HUES64 (cell line): Measurements from ENCODE around the gene PPM1H.
A peak's percentile ranks its signal among the peaks of the same experiment; 100 is the strongest.
"Not testable (repeated sequence)": the region's sequence is repeated elsewhere in the genome, so short reads cannot be mapped to it uniquely, and the experiment has no call there.

Experiments used
- H3K27ac ChIP-seq: 2 replicates; pipeline ENCODE4 v1.7.0; 2013; ENCODE audit warnings: low read depth, low read length, inconsistent platforms
- H3K27me3 ChIP-seq: 2 replicates; pipeline ENCODE4 v1.6.1; 2013; ENCODE audit warnings: mild to moderate bottlenecking, low read length; ENCODE audit not compliant: insufficient read depth
- H3K36me3 ChIP-seq: 2 replicates; pipeline ENCODE4 v1.6.1; 2013; ENCODE audit warnings: mild to moderate bottlenecking, low read length; ENCODE audit not compliant: insufficient read depth
- H3K4me1 ChIP-seq: 2 replicates; pipeline ENCODE4 v1.6.1; 2013; ENCODE audit warnings: mild to moderate bottlenecking, low read length, moderate library complexity; ENCODE audit not compliant: insufficient read depth
- H3K4me3 ChIP-seq: 2 replicates; pipeline ENCODE4 v1.5.1; 2013; ENCODE audit warnings: mild to moderate bottlenecking, low read length, moderate library complexity
- H3K9ac ChIP-seq: 2 replicates; pipeline ENCODE4 v1.6.1; 2013; ENCODE audit warnings: mild to moderate bottlenecking, low read depth, low read length
- H3K9me3 ChIP-seq: 2 replicates; pipeline ENCODE4 v1.6.1; 2013; ENCODE audit warnings: low read depth, low read length; ENCODE audit not compliant: insufficient read depth
- WGBS: fragments of 150-250, 120-280 bp; methylation state at CpG from one replicate; pipeline ENCODE4 v1.1.7; 2013; ENCODE audit warnings: missing lambda C conversion rate; 5-methylcytosine and 5-hydroxymethylcytosine counted together

PPM1H gene

GRCh38 chr12:62966446-62966989, 31.6 kb upstream of the PPM1H start:
- not testable (repeated sequence) for H3K36me3 ChIP-seq, H3K27ac ChIP-seq, H3K9ac ChIP-seq, H3K4me3 ChIP-seq, H3K9me3 ChIP-seq, H3K4me1 ChIP-seq, H3K27me3 ChIP-seq
- 94% methylated on average over 7 of the region's 8 CpGs for WGBS

DNA sequence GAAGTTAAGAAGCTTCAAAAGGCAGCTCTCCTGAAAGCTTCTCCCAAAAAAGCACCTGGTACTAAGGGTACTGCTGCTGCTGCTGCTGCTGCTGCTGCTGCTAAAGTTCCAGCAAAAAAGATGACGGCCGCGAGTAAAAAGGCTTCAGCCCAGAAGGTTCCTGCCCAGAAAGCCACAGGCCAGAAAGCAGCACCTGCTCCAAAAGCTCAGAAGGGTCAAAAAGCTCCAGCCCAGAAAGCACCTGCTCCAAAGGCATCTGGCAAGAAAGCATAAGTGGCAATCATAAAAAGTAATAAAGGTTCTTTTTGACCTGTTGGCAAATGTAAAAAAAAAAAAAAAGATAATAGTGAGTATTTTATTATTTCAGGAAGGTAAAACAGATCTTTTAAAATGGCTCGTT, 30.8 kb upstream of the PPM1H start:
- H3K9ac ChIP-seq, H3K9me3 ChIP-seq, H3K4me3 ChIP-seq, H3K27ac ChIP-seq, H3K36me3 ChIP-seq, H3K27me3 ChIP-seq, H3K4me1 ChIP-seq: not testable (repeated sequence)
- 94% methylated on average over 3 of the region's 4 CpGs for WGBS

GRCh38 chr12:62965242-62965641, 30.3 kb upstream of the PPM1H start:
- H3K27ac ChIP-seq, H3K4me3 ChIP-seq, H3K36me3 ChIP-seq, H3K9me3 ChIP-seq, H3K27me3 ChIP-seq, H3K9ac ChIP-seq, H3K4me1 ChIP-seq: not testable (repeated sequence)
- WGBS, result 91% methylated on average over 11 of the region's 11 CpGs

DNA sequence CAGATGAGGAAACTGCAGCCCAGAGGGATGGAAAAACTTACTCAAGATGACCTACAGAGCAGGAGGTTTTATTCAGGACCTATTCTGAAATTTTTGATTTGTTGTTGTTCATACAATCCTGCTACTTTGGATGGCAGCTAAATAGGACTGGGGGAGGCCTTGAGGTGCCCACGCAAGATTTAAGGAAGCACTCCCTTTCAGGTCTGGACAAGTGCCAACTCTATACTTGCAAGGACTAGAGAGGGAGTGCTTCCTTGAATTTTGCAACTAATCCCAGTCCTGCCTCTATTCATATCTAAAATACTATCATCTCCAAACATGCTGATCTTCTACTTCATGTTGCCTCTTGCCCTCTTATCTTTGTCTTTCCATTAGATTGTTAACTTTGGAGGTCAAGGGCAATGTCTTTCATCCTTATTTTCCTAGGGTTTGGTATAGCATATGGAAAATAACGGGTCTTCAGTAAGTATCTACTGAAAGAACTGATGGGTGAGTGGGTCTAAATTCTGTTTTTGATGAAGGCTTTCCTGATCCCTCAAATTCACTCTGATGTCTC, 28.6 kb upstream of the PPM1H start:
- Histone ChIP-seq H3K9ac (no peak overlapping the region), H3K36me3 (no peaks in the 10 kb centered on the region), H3K9me3 (no peaks in the 10 kb centered on the region), H3K27me3 (no peaks in the 10 kb centered on the region), H3K27ac (no peak overlapping the region), H3K4me3 (no peak overlapping the region), H3K4me1 (peaks cover 2% of the 10 kb centered on the region)
- 92% methylated on average over 2 of the region's 2 CpGs for whole genome bisulfite sequencing

- Histone ChIP-seq H3K4me1 (peaks cover 24% of the 10 kb centered on the region), H3K27me3 (no peaks in the 10 kb centered on the region), H3K36me3 (no peaks in the 10 kb centered on the region), H3K27ac (no peak overlapping the region), H3K9ac (no peak overlapping the region), H3K4me3 (no peak overlapping the region), H3K9me3 (no peaks in the 10 kb centered on the region)
- 90% methylated on average over 1 of the region's 1 CpG for WGBS
Measured at GRCh38 chr12:62960324-62960723, 25.4 kb upstream of the PPM1H start.

DNA sequence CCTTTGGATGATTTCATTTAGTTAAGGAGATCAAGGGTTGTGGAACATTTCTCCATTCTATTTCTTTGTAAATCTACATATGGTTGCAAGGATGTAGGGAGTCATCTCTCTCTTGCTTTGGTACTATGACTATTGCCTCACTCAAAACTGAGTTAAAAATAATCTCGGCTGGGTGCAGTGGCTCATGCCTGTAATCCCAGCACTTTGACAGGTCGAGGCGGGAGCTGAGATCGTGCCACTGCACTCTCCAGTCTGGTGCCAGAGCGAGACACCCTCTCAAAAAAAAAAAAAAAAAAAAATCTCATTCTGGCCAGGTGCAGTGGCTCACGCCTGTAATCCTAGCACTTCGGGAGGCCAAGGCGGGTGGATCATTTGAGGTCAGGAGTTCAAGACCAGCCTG, 24.8 kb upstream of the PPM1H start:
- Histone ChIP-seq H3K36me3 (no peaks in the 10 kb centered on the region), H3K4me1 (peaks cover 24% of the 10 kb centered on the region), H3K9ac (no peak overlapping the region), H3K9me3 (no peaks in the 10 kb centered on the region), H3K27me3 (no peaks in the 10 kb centered on the region), H3K27ac (no peak overlapping the region), H3K4me3 (no peak overlapping the region)
- WGBS, result 85% methylated on average over 8 of the region's 8 CpGs

- Histone ChIP-seq H3K27me3 (no peaks in the 10 kb centered on the region), H3K36me3 (no peaks in the 10 kb centered on the region), H3K9me3 (no peaks in the 10 kb centered on the region), H3K27ac (peak overlapping the region; percentile 76), H3K9ac (peak overlapping the region; percentile 28; the same call in 1 of the 2 replicates), H3K4me3 (peak overlapping the region; percentile 19; the same call in 1 of the 2 replicates), H3K4me1 (peaks cover 24% of the 10 kb centered on the region)
- WGBS, result 11% methylated on average over 1 of the region's 2 CpGs
Measured at GRCh38 chr12:62957233-62957953, 22.4 kb upstream of the PPM1H start.

DNA sequence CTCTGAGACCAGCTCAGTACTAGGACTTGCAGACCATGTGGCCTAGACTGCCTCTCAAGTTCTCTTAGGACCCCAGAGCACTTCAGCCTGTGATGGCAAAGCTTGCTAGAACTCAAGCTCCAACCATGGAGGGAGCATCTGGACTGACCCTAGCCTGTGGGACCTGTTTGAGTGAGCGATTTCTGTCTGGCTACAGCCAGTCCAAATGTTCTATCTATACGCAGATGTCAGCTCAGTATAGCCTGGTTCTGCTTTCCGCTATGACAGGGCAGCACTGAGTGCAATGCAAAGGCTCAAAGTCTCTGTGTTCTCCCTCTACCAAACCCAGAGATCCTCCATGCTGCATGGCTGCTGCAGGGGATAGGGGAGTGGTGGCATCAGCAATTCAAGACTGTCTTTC, 20.7 kb upstream of the PPM1H start:
- 95% methylated on average over 3 of the region's 3 CpGs for WGBS
- H3K9me3 ChIP-seq, result no peaks in the 10 kb centered on the region
- no peak overlapping the region for H3K4me3 ChIP-seq
- H3K4me1 ChIP-seq, result peaks cover 24% of the 10 kb centered on the region
- H3K9ac ChIP-seq, result no peak overlapping the region
- no peak overlapping the region for H3K27ac ChIP-seq
- H3K27me3 ChIP-seq, result no peaks in the 10 kb centered on the region
- no peaks in the 10 kb centered on the region for H3K36me3 ChIP-seq

GRCh38 chr12:62950317-62950716, 15.4 kb upstream of the PPM1H start:
- Histone ChIP-seq H3K27me3 (no peaks in the 10 kb centered on the region), H3K4me3 (no peak overlapping the region), H3K36me3 (no peaks in the 10 kb centered on the region), H3K9me3 (no peaks in the 10 kb centered on the region), H3K9ac (no peak overlapping the region), H3K27ac (no peak overlapping the region), H3K4me1 (no peaks in the 10 kb centered on the region)
- WGBS, result no CpG with 5 or more reads among the region's 1 CpG

DNA sequence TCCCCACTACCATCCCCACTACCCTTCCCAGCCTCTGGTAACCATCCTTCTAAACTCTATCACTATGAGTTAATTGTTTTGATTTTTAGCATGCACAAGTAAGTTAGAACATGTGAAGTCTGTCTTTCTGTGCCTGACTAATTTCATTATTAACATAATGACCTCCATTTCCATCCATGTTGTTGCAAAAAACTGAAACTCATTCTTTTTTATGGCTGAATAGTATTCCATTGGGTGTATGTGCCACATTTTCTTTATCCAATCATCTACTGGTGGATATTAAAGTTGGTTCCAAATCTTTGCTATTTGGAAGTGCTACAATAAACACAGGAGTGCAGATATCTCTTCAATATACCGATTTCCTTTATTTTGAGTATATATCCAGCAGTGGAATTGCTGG, 13.2 kb upstream of the PPM1H start:
- Histone ChIP-seq H3K27ac (no peak overlapping the region), H3K27me3 (no peaks in the 10 kb centered on the region), H3K9ac (no peak overlapping the region), H3K9me3 (no peaks in the 10 kb centered on the region), H3K4me3 (no peak overlapping the region), H3K36me3 (no peaks in the 10 kb centered on the region), H3K4me1 (no peaks in the 10 kb centered on the region; the same call in 1 of the 2 replicates)
- WGBS, result 100% methylated on average over 1 of the region's 1 CpG

DNA sequence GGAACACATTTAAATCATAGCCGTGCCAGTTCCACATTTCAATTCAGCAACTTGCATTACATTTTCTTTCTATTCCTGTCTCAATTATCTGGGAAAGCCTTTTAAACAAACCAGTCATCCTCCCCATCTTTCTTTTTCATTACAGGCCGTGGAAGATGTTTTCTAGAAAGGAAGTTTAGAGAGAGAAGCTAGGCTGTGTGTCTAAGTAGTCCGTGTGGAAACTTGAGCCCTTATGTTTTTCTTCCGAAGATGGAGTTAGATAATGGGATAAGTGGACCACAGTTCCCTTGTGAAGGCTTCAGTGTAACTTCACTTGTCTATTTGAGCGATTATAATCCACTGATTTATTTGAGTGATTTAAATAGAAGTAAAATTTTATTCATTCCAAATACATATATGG, 12.4 kb upstream of the PPM1H start:
- Histone ChIP-seq H3K27ac (no peak overlapping the region), H3K36me3 (no peaks in the 10 kb centered on the region), H3K9me3 (no peaks in the 10 kb centered on the region), H3K27me3 (no peaks in the 10 kb centered on the region), H3K4me3 (no peak overlapping the region), H3K9ac (no peak overlapping the region), H3K4me1 (peaks cover 5% of the 10 kb centered on the region; the same call in 1 of the 2 replicates)
- WGBS, result 91% methylated on average over 4 of the region's 5 CpGs
